ENCODE results near the gene KLF2. TPM values are rescaled to one million over a fixed set of nuclear protein-coding genes. Genes with fewer than 3 reads are reported as not detected.
"Not testable (repeated sequence)": the region's sequence is repeated elsewhere in the genome, so short reads cannot be mapped to it uniquely, and the experiment has no call there.

The KLF2 gene
- total RNA-seq, 3 donors from 2014 or later = 12.0 to 23.3 (median 21.8) TPM

DNA sequence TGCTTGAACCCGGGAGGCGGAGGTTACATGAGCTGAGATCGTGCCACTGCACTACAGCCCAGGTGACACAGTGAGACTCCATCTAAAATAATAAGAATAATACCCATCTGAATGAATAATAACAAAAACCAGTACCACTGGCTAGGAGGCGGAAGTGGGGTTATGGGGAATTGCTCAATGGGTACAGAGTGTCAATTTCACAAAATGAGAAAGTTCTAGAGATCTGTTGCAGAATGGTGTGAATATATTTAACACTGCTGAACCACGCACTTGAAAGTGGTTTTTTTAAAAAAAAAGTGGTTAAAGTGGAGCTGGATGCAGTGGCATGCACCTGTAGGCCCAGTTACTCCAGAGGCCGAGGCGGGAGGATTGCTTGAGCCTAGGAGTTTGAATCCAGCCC lies 18.5 kb downstream of the KLF2 start:
- TF ChIP-seq POLR2AphosphoS5 (IDR thresholded peaks at IDR 0.05) = no peak
- TF ChIP-seq POLR2A (IDR thresholded peaks at IDR 0.05) = no peak
- TF ChIP-seq, protein P1, sequence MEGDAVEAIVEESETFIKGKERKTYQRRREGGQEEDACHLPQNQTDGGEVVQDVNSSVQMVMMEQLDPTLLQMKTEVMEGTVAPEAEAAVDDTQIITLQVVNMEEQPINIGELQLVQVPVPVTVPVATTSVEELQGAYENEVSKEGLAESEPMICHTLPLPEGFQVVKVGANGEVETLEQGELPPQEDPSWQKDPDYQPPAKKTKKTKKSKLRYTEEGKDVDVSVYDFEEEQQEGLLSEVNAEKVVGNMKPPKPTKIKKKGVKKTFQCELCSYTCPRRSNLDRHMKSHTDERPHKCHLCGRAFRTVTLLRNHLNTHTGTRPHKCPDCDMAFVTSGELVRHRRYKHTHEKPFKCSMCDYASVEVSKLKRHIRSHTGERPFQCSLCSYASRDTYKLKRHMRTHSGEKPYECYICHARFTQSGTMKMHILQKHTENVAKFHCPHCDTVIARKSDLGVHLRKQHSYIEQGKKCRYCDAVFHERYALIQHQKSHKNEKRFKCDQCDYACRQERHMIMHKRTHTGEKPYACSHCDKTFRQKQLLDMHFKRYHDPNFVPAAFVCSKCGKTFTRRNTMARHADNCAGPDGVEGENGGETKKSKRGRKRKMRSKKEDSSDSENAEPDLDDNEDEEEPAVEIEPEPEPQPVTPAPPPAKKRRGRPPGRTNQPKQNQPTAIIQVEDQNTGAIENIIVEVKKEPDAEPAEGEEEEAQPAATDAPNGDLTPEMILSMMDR (IDR thresholded peaks at IDR 0.05) = no peak
- Histone ChIP-seq H3K36me3 (no peaks in the 10 kb centered on the region), H3K4me1 (no peaks in the 10 kb centered on the region), H3K27me3 (no peaks in the 10 kb centered on the region), H3K27ac (peak overlapping the region in 1 of 2 donors; percentile 72), H3K9me3 (no peaks in the 10 kb centered on the region), H3K4me3 (no peak overlapping the region)
- intact Hi-C loops (cut with DNase I; ENCODE audit: low total_unique reads) = no loop called here
- no peak for DNase-seq (ENCODE audit: low spot score in 2 of 2)

DNA sequence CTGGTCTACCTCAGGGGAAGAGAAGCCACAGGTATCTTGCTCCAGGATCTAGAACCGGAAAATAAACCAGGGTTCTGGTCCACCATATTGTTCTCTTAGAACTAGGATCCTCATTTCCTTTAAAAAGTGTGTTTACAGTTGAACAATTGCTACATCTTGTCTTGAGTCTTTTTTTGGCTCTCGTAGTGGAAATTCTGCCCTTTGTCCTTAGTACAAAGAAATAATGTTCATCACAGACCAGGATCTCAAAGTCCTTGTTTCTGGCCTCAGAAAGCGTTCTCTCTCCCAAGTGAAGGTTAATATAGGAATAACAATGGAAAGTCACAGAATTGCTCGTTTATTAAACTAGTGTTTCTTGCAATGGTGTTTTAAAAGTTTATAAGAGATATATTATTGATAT lies 20.8 kb downstream of the KLF2 start:
- no peaks in the 10 kb centered on the region for H3K36me3 ChIP-seq
- intact Hi-C loops (cut with DNase I; ENCODE audit: low total_unique reads) = no loop called here
- H3K9me3 ChIP-seq = no peaks in the 10 kb centered on the region
- peak overlapping the region in 1 of 2 donors; percentile 55 for H3K27ac ChIP-seq
- TF ChIP-seq, protein P1 (IDR thresholded peaks at IDR 0.05) = no peak
- TF ChIP-seq POLR2AphosphoS5 (IDR thresholded peaks at IDR 0.05) = no peak
- TF ChIP-seq POLR2A (IDR thresholded peaks at IDR 0.05) = no peak
- no peak for DNase-seq (ENCODE audit: low spot score in 2 of 2)
- no peak overlapping the region for H3K4me3 ChIP-seq
- no peaks in the 10 kb centered on the region for H3K4me1 ChIP-seq
- H3K27me3 ChIP-seq = no peaks in the 10 kb centered on the region

DNA sequence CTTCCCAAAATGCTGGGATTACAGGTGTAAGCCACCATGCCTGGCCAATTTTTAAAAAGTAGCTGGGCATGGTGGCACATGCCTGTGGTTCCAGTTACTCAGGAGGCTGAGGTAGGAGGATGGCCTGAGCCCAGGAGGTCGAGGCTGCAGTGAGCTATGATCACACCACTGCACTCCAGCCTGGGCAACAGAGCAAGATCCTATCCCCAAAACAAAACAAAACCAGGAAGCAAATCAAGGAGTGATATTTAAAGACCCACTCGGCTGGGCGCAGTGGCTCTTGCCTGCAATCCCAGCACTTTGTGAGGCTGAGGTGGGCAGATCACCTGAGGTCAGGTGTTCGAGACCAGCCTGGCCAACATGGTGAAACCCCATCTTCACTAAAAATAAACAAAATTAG lies 22.5 kb downstream of the KLF2 start:
- H3K4me3 ChIP-seq; H3K4me1 ChIP-seq; H3K27me3 ChIP-seq; H3K36me3 ChIP-seq; H3K9me3 ChIP-seq; intact Hi-C loops (cut with DNase I; ENCODE audit: low total_unique reads); DNase-seq (ENCODE audit: low spot score in 2 of 2): not testable (repeated sequence)
- H3K27ac ChIP-seq = peak overlapping the region; percentile 8 to 35

DNA sequence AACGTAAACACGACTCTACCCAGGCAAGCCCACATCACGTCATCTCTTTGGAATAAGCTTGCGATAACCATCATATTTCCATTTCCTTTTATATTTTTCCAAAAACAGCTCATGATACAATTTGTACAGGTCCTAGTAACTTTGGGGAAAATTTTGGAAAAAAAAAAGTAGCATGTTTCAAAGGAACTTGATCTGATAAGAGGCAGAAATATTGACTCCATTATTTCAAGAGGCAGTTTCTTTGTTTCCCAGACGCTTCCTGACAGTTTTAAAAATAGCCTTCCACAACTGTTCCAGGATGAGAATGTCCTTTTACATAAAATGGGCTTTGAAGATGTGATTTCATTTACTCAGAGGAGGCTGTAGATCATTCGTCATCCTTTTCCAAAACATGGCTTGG lies 23.1 kb downstream of the KLF2 start:
- TF ChIP-seq, protein P1 (IDR thresholded peaks at IDR 0.05) = no peak
- TF ChIP-seq POLR2A (IDR thresholded peaks at IDR 0.05) = no peak
- TF ChIP-seq POLR2AphosphoS5 (IDR thresholded peaks at IDR 0.05) = no peak
- H3K4me3 ChIP-seq = no peak overlapping the region
- peak overlapping the region in 1 of 2 donors; percentile 67 for H3K27ac ChIP-seq
- no peaks in the 10 kb centered on the region for H3K9me3 ChIP-seq
- intact Hi-C loops (cut with DNase I; ENCODE audit: low total_unique reads) = no loop called here
- no peaks in the 10 kb centered on the region for H3K27me3 ChIP-seq
- DNase-seq (ENCODE audit: low spot score in 2 of 2) = no peak
- no peaks in the 10 kb centered on the region for H3K4me1 ChIP-seq
- no peaks in the 10 kb centered on the region for H3K36me3 ChIP-seq

DNA sequence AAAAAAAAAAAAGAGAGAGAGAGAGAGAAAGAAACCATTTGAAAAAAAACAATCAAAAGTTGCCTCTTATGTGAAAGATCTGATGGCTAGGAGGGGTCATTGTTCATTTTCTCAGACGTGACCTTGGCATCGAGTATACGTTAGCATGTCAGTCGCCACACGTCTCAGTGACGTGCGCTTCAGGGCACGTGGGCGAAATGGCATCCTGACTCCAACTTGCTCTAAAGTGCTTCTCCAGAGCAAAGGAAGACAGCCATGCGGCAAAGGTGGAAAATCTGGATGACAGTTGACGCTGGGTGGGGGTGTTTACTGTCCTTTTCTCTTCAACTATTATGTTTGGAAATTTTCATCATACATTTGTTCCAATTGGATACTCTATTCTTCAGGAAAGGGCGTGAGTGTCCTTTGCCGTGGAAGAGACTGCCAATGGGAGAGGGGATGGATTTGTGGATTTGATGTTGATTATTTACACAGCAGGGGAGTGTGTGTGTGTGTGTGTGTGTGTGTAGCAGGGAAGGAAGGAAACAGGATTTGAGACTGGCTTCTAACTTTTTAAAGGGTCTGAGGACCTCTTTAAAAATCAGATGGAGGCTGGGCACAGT lies 25.0 kb downstream of the KLF2 start:
- Histone ChIP-seq H3K4me1 (no peaks in the 10 kb centered on the region), H3K9me3 (no peaks in the 10 kb centered on the region), H3K27ac (no peak overlapping the region), H3K27me3 (no peaks in the 10 kb centered on the region), H3K4me3 (no peak overlapping the region), H3K36me3 (no peaks in the 10 kb centered on the region)
- intact Hi-C loops (cut with DNase I; ENCODE audit: low total_unique reads) = no loop called here
- TF ChIP-seq POLR2AphosphoS5 (IDR thresholded peaks at IDR 0.05) = peak in 1 of 3 donors; percentile 32
- TF ChIP-seq, protein P1 (IDR thresholded peaks at IDR 0.05) = no peak
- no peak for DNase-seq (ENCODE audit: low spot score in 2 of 2)
